Left colon (tissue), 2 donors: ENCODE results near the gene CD44. TPM values are rescaled to one million over a fixed set of nuclear protein-coding genes. Genes with fewer than 3 reads are reported as not detected.

Source experiments
- ATAC-seq: fragments of 200-7000 bp; cut with Tn5 transposase; one replicate; pipeline ENCODE4 v1.9.1; 2020; ENCODE audit warnings: mild to moderate bottlenecking, moderate library complexity
- DNase-seq, 2 donors: peaks; one replicate each; pipeline ENCODE4 v3.0.0-alpha.2; 2020
- intact Hi-C, 2 donors: fragments of 100-400 bp; cut with DNase I in 1 of 2; cut with micrococcal nuclease in 1 of 2; formaldehyde crosslinking; loops; one replicate each; pipeline versions ENCODE4 v1.11.2 to v1.14.0; 2022; cut with DNase I, micrococcal nuclease
- total RNA-seq, 2 donors: library from RNA; stranded (reverse); fragmentation: NEBNext Ultra II Directional; extraction: Animal tissue kit (Norgen Biotek cat#: 25700); gene quantifications; one replicate each; pipeline ENCODE4 v1.2.1, GENCODE V29; 2021
- donor health status: DM: no; HTN: no; CAD: no.
- donor health status: DM: yes; HTN: yes; CAD: no.

The CD44 gene
- total RNA-seq, 2 donors from 2014 or later, result 99.1 to 107 TPM

GRCh38 chr11:35167426-35167954, 28.5 kb downstream of the CD44 start:
- DNase-seq, result no peak
- ATAC-seq, result no peak
- intact Hi-C loops, result no loop called here

GRCh38 chr11:35168671-35169070, 29.7 kb downstream of the CD44 start:
- intact Hi-C loops, result no loop called here
- no peak for ATAC-seq
- DNase-seq, result no peak

GRCh38 chr11:35169112-35169511, 30.1 kb downstream of the CD44 start:
- DNase-seq (no peak), ATAC-seq (no peak)
- intact Hi-C loops, result no loop called here

GRCh38 chr11:35169754-35170153, 30.8 kb downstream of the CD44 start:
- ATAC-seq (no peak), DNase-seq (no peak)
- intact Hi-C loops, result no loop called here

DNA sequence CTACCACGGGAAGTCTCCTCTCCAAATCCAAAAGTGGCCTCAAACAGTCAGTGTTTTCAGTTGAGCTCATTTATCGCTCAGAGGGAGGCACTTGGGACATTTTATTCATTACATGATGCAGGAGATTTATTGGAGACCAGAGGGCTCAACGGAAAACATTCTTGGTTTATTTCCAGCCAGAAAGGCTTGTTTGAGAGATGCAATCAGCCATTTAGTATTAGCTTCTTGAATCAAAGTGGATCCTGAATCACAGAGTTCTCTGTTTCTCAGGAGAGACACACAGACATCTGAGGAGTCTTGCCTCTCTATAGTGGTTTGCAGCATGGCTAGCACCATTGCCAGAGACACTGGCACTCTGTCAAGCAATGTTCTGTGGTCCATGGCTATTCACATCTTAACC, 31.5 kb downstream of the CD44 start:
- DNase-seq (no peak), ATAC-seq (no peak)
- intact Hi-C loops, result no loop called here

GRCh38 chr11:35171226-35171625, 32.3 kb downstream of the CD44 start:
- no peak for ATAC-seq

DNA sequence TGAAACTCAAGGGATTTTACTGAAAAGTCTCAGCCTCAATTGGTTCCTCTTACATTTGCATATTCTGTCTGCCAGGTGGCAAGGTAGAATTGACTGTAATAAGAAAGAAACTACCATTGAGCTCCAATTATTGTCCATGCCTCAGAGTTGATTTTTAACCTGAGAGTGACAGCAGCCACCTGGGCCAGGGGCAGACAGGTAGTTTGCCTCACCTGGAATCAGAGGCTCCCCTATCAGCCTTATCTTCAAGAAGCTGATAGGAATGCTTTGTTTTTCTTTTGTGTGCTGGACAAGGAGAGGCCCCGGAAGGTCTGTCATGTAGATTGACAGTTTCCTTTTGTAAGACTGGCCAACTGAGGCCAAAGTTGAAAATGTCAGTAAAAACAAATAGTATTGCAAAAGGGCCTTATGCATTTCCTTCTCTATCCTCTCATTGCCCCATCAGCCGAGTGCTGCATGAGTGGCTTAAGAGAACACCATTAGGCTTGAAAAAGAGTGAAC, 34.1 kb downstream of the CD44 start:
- intact Hi-C loops, result no loop called here
- peak; percentile 41 to 70 for DNase-seq
- ATAC-seq, result peak; percentile 94

More at GRCh38 chr11:35171226-35171625, 32.3 kb downstream of the CD44 start:
- DNase-seq, result no peak
- intact Hi-C loops, result no loop called here

DNA sequence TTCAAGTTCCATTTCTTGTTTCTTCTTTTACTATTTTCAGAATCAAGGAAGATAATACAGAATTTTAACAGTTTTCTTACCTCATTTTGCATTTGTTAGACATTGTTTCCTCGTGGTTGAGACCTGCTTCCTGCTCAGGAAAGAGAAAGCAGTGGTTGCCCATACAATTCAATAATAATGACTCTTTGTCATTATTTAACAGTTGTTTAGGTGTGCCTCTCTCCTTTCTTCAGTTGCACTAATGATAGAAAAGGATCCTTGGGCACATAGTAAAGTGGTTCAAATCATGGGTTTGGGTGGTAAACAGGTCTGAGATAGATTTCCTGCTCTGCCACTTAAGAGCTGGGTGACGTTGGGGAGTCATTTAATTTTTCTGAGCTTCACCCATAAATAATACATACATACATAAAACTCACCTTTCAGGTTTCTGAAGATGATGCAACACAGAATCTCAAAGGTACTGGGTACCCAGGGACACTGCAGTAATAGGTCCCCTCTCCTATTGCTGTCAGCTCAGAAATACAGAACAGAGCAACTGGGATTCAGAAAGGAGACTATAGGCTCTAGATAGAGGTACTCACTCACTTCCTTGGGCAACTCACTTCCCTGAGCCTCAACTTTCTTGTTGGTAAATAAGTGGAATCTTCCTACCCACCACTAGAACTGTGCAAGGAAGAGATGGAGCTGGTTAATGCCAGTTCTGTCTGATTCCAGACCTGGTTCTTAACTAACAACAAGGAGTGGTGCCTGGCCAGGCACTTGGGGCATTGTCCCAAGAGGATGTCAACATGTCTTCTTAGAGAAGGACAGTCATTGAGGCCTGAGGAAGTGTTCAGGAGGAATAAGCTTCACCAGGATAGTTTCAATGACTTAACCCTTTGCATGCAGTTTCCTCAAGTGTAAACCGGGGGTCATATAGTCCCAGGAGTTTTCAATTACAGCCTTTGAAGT, 34.9 kb downstream of the CD44 start:
- DNase-seq, result no peak
- ATAC-seq, result peak; percentile 4
- intact Hi-C loops, result no loop called here

DNA sequence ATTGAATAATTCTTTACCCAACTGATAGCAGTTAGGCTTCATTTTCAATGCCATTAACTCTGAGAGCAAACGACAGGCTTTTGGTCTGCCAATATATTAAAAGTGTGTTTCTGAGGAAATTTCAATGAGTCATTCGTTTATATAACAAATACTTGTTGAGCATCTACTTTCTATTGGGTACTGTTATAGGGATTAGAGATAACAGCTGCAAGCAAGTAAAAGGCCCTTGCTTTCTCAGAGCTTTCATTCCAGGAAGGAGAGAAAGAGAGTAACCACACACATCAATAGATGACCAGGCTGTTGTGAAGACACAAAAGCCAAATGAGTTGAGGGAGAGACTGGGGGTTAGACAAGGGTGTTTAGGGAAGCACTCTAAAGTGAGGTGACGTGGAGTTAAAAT, 35.7 kb downstream of the CD44 start:
- DNase-seq, result no peak
- intact Hi-C loops, result no loop called here
- no peak for ATAC-seq

DNA sequence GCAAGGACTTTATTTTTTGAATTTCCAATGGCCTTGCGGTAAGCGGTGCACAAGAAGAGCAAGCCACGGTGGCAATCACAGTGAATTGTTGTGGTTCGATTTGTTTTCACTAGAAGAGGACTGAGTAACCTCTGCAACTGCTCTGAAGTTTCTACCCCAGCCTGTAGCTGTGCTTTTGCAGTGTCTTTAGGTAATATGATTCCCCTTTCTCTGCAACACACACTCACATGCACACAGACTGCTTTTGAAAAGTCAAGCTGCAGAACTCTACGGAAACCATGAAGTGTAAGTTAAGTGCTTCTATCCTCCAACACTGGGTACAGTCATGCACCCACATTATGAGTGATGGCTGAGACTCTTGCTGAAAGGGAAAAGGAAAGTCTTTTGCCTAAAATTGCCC, 38.4 kb downstream of the CD44 start:
- DNase-seq, result no peak
- ATAC-seq, result no peak
- intact Hi-C loops, result no loop called here

DNA sequence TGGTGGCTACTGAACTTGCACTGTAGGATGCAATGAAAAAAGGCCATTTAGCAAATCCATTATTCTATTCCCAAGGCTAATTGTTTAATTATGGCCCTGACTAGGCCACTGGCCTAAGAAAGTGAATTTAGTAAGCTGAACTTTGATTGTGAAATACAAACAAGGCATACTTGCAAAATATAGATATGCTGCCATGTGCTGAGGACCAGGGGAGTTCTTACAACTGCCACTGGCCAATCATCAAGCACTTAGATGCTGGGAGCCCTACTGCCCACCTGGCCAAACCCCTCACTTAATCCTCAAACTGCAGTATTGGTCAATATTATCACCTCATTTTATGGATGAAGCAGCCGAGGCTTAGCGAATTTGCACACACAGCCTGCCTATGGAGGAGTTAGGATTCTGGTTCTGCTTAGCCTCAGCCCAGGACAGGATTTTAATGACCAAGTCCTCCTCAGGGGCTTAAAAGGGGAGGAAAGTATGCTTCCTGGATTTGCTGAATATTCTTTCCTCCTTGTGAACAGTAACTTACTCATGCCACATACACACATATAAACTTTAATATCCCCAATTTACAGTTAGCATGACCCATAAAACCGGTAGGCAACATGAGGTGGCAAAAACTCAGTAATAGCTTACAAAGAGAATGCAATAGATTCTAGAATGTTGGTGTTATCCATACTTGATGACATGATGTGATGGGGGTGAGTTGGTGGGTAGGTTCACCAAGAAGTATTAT, 39.3 kb downstream of the CD44 start:
- ATAC-seq (peak; percentile 85), DNase-seq (no peak)
- intact Hi-C loops, result no loop called here

GRCh38 chr11:35178873-35179272, 39.9 kb downstream of the CD44 start:
- DNase-seq, result no peak
- ATAC-seq, result peak; percentile 63
- intact Hi-C loops, result no loop called here

- ATAC-seq (no peak), DNase-seq (no peak)
- intact Hi-C loops, result no loop called here
Measured at GRCh38 chr11:35179466-35180135, 40.6 kb downstream of the CD44 start.

DNA sequence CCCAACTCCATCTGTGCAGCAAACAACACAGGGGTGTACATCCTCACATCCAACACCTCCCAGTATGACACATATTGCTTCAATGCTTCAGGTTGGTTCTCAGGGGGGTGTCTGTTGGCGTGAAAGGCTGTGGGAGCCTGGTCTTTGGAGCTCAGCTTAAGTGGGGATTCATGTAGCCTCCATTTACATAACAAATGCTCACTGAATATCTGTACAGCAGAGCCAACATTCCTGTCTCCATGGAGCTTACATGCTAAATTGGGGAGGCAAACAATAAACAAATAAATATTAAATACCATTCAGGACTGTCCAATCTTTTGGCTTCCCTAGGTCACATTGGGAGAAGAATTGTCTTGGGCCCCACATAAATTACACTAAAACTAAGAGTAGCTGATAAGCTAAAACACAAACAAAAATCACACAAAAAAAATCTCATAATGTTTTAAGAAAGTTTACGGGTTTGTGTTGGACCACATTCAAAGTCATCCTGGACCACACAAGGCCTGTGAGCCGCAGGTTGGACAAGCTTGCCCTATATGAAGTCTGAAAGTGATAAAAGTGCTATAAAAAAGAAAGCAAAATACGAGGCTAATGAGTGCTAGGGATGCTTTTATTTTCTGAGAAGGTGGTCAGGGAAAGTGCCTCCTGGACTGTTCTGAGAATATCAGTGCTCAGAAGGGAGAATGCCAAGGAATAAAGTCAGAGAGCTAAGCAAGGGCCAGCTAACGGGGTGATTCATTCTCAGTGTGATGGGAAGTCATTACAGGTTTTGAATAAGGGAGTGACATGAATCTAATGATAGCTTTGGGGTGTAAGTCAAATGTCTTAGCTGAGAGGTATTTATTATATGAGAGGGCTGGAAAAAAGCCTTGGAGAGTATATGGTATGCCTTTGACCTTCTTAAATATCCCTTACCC, 41.6 kb downstream of the CD44 start:
- intact Hi-C loops, result no loop called here
- ATAC-seq, result no peak
- DNase-seq, result no peak

DNA sequence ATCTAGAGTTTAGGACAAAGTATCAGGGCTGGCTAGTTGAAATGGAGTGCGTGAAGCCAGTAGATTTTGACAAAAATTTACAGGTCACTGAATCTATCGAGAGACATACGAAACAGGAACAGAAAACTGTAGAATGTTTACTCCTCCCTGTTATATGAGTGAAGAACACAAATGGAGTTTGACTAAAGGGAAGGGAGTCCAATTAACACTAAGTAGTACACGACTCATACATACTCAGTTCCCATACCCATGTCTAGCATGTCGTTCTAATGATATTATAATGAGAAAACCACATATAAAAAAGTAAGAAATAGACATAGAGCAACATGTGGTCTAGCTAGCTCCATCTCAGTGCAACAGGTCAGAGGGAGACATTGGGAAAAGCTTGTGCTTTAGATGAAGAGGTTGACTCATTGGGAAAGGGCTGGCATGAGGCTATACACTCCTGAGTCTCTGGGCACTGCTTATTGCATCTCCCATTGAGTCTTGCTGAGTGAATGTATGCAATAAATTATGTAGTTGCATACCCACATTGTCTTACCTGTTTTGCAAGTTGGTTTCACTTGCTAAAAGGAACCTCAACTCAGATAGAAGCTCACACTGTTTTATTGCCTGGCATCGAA, 43.5 kb downstream of the CD44 start:
- ATAC-seq (peak; percentile 37), DNase-seq (no peak)
- intact Hi-C loops, result no loop called here

- intact Hi-C loops, result no loop called here
- no peak for ATAC-seq
- DNase-seq, result no peak
Measured at GRCh38 chr11:35183326-35183925, 44.5 kb downstream of the CD44 start.

GRCh38 chr11:35185696-35186095, 46.7 kb downstream of the CD44 start:
- ATAC-seq (no peak), DNase-seq (no peak)
- intact Hi-C loops, result no loop called here
